DMS 273 (cell line): ENCODE results near the gene ZNF641.
A peak's percentile ranks its signal among the peaks of the same experiment; 100 is the strongest.

Experiments
- DNase-seq: peaks from one replicate; lab custom pipeline; 2025; ENCODE audit not compliant: unreplicated experiment; lab: John Stamatoyannopoulos, UW

ZNF641 gene

DNA sequence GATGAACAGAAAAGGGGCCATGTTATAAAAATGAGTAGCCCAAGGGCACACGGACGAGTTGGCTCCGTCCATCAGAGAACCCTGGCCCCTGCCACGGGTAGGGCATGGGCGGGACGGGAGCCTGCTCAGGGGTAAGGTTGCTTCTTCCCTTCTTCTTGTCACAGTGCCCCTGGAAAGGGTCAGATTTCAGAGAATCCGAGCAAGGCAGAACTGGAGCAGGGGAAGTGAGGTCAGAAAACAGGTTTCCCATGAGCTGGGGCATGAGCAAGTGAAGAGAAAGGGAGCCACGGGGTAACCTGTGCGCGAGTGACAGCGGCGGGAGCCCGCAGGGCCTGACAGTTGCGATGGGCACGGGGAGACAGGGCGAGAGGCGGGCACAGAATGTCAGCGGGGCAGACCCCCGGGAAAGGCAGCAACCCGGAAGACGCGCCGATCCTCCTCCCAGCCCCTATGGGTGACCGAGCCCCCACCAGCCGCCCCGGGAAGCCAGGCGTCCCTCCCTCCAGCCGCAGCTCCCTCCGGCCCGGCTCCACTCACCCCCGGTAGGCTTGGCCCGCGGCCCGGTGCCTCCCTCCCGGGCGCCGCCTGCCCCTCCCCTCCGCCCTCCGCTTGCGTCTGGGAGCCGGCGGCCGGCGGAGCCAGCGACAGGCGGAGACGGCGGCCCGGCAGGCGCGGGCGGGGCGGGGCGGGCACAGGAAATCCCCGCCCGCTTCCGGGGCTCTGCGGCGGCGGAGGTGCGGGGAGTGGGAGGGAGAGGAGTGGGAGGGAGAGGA lies at the start of gene ZNF641:
TSS of gene ZNF641 (minus strand) at position 671 of the 773 bp plus-strand sequence. CDS start 2,829 bp downstream, outside the sequence.
- peak; percentile 77 for DNase-seq

DNA sequence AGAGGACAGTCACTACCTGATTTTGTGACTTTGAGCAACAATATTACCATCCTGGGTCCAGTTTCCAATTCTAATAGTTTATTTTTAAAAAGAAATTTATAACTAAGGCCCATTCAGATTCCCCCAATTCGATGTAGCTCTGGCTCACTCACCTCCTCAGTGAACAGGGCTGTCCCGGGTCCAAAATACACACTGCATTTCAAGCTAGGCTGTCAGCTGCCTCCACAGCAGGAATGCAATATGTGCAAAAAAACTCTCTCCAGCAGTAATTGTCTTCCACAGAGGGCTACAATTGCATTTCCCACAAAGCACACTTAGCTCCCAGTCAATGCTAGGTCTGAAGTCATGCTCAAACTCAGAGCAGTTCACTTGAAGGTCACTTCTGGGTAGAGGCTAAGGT lies 39.3 kb upstream of the ZNF641 start:
- DNase-seq, result no peak

DNA sequence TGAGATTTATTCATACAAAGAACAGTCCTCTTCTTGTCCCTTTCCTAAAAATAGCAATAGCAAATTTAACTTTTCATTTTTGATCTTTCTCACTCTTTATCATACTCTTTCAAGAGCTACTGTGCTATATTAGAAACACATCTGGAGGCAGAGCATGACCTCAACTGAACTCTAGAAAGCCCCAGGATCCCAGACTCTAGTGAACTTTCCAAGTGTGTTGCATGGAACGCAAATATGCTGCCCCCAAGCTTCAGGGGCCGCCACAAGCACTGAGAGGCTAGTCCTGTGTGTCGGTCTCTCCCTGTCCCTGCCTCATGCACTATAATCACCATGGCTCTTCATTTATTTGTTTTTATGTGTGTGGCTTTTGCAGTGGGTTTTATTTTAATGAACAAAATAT lies 38.7 kb upstream of the ZNF641 start:
- DNase-seq, result no peak

DNA sequence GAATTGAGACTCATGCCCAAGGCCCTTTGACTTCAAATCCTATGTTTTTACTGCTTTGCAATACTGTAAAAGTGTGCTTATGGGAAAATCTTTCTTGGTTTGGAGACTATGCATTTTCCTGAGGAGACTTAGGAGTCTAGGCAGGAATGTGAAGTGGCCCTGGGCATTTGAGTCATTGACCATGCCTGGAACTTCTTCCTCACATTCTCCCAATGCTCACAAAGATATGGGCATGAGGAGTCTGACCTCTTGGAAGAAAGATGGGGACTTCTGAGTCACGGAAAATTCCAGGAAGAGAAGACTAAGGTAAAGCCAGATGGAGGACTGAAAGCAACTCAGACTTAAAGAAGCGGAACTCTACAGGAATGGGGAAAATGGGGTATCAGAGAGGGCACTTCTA lies 38.2 kb upstream of the ZNF641 start:
- DNase-seq, result no peak

DNA sequence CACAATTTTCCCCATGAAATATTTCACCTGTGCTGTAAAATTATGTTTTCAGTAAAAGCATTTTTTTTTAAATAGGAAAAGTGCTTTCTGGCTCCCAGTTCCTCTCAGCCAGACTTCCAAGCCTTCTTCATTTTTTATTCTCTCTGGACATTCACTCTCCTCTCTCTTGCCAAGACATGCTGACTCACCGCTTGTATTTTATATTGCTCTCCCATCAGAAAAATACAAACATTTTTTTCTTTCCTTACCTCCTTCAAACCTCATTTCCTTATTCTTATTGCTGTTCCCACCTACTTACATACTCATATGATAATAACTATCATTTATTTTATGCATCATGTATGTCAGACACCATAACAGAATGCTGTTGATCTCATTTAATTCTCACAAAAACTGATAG lies 37.7 kb upstream of the ZNF641 start:
- no peak for DNase-seq

DNA sequence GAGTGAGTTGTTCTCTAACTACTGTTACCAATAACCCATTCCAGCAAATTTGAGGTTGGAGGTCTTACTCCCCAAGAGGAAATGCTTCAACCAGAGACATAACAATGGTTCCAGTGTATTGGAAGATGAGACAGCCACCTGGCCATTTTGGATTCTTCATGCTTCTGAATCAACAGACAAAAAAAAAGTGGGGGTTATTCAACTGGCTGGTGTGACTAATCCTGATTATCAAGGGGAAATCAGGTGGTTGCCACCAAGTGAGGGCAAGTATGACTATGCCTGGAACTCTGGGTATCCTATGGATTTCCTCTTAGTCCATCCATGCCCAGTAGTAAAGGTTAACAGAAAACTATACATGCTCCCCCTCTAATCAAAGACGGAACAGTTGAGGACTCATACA lies 29.9 kb upstream of the ZNF641 start:
- DNase-seq, result no peak

DNA sequence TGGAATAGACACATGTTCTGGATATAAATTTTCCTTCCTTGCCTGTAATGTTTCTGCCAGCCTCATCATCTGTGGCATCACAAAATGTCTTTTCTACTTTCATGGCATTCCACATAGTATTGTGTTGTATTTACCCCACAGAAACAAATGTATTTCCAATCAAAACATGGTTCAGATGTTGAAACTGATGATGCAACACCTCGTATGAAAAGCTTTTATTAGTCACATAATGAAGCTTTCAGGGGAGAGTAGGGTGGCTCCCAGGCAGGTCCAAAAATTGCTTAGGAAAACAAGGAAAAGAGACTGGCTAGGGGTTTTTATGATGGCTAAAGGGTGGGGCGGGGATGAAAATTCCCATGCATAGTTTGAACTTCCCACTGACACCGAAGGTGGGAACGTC lies 29.1 kb upstream of the ZNF641 start:
- no peak for DNase-seq

DNA sequence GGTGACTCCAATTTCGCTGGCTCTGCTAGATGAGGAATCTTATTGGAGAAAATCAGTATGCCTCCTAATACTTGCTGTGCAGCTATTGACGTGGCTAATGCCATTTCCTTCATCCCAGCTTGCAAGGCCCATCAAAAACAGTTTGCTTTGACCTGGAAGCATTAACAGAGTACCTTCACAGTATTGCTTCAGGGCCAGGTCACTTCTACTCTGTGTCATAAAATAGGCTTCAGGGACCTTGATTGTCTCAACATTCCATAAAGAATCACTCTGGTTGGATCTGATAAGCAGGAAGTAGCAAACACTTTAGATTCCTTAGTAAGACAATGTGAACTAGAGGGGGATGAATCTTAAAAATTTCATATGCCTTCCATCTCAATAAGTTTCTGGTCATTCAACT lies 26.9 kb upstream of the ZNF641 start:
- no peak for DNase-seq

DNA sequence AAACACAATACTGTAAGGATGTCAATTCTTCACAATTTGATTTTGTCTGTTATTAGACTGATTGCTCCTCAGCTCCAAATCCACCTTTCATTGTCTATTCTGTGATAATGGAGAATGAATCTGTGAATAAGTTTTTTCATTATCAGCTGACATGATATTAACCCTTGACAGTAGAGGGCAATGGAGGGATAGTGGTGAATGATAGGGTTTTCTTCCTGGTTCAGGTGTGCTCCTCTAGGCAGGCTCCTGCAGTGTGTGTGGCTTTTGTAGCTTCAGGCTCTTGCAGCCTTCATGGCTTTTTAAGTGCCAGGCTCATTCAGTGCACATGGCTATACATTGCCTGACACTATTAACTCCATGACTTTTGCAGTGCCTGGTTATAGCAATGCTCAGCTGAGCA lies 23.4 kb upstream of the ZNF641 start:
- DNase-seq, result no peak

DNA sequence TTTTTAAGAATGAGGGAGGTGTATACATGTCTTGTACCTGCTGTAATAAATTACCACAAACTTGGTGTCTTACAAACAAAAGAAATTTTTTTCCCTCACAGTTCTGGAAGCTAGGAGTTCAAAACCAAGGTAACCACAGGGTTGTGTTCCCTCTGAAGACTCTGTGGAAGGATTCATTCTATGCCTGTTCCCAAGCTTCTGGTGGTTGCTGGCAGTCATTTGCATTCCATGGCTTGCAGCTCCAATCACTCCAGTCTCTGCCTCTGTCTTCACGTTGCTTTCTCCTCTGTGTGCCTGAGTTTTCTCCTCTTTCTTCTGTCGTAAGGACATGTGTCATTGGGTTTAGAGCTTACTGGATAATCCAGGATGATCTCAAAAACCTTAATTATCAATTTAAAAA lies 15.4 kb upstream of the ZNF641 start:
- DNase-seq, result no peak

DNA sequence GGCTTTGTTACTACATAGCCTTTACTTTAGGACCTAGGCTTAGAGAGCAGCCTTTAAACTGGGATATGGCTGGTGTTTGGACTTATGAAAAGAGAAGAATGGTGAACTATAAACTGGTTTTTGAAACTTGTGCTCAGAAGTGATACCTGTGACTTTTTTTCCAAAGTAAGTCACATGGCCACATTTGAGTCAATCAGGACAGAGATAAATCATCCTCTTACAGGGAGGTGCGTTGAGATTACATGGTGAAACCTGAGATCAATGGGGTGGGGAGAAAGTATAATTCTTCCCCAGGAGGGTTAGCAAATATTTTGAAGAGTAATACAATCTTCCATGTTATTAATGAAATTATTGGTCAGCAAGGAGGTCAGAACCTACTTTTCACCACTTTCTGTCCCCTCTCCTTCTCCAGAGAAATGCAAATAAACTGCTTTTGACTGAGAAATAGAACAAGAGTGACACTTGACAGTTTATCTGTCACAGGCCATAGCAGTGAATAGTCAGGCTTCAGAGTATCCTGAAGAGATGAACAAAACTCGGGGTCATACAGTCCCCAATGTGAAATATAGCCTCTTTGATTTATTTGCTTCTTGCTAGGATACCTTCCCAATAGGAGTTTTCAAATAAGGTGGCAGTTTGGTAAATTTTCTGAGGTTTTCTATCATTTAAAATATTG lies 11.1 kb upstream of the ZNF641 start:
- DNase-seq, result no peak

DNA sequence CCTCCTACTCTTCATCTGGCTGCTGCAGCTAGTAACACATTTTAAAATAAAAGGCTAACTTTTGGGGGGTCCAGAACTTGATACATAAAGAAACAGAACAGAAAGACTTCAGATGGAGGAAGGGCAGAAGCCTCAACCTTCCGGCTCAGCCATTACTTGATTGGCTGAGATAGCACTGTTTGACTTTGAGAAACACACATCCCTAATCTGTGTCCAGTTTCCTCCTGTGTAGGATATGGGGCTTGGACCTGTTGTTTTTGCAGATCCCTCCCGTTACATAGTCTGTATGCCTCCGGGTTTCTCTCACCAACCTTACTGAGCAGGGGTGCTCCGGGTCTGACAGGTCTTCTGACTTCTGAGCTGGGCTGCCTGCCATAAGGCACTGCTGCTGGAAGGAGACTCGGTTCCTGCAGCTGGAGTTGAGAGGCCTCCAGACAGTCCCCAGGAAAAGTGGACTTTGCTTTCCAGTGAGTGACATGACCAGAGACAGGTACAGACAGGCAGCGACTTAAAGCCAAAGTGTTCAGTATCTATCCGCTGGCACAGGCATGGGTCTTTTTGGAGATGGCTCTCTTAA lies 8.3 kb upstream of the ZNF641 start:
- no peak for DNase-seq

DNA sequence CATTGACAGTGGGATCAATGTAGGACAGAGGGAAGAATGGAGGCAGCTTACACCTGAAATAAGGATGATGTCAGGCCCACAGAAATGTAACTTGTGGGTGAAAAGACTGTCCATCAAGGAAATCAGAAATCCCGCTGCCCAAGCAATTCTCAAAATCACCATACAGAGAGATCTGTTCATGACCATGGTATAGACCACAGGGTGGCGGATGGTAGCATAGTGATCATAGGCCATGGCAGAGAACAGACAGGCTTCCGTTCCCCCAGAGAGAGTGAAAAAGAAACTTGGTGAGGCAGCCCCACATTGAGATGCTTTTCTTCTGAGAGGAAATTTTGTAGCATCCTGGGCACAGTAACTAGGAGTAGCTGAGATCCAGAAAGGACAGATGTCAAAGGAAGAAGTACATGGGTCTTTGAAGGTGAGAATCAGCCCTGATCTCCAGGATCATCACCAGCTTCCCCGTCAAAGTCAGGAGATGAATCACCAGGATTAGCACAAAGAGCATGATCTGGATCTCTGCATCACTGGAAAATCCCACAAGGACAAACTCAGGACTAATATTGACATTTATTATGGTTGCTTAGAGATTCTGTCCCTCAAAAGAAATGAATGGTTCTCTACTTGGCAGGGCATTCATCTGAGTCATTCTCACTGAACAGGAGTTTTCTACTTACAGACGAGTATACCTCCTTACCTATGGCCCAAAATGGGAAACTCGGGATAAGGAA lies 5.5 kb upstream of the ZNF641 start:
- no peak for DNase-seq

DNA sequence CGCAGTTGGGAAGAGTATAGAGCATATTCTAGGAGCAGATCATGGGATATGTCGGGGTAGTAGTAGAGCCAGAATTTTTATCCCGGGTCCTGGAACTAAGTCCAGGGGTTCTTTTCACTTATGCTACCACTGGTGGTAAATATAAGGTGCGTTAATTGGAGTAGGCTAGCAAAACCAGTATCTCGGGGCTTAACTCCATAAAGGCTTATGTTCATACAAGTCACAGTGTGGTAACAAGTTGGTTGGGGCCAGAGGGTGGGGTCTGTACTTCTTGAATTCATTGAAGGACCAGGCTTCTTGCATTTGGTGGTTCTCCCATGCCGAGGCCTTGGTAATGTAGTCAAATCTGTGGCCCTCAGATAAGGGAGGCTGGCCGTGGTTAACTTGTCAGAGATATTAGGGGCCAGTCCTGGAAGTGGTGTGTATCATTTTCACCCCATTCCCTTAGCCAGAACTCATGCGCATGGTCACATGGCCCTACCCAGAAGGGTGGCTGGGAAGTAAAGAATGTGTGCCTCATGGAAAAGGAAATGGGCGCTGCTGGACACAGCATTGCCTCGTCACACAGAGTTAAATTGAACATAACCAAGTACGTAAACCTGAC lies 1.5 kb upstream of the ZNF641 start:
- DNase-seq, result no peak

DNA sequence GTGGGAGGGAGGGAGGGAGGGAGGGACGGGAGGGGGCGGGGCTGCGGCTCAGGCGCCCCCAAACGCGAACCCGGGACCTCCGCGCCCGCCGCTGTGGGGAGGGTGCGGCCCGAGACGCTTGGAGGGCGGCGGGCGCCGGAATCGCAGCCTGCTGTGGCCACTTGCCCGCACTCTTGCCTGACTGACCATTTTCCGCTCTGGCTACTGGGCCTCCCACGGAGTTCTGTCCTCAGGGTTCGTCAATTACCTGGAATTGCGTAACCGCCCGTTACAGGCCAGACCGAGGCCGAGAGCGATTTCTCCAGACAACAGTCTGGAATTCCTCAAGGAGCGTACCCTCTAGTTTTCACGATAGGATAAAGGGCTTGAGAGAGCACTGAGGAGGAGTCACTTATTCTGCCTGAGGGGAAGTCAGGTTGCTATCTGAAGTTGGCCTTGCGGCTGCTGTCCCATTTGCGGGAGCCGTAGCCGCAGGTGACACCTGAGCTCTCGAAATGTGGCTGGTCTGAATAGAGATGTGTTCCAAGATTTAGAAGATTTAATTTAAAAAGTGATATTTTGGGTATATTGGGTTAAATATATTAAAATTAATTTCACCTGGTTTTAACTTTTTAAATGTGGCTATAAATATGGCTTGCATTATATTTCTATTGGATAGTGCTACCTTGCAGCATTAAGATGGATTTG lies 446 bp upstream of the ZNF641 start:
- DNase-seq, result no peak

DNA sequence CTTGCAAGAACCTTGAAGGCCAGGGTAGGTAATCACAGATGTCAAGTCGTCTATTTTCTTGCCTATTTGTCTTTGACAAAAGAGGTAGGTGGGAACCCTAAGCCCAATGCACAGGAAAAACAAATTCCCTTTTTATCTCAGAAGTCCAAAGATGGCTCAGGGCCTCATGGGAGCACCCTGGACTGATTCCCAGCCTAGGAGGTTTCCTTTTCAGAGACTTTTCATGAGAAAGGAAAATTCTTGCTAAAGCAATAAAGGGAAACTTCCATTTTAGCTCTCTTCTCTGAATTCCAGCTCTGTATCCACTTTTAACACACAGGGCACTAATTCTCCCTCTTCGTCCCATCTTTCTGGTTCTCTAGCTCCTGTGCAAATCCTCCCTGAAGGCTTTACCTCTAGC lies 1.2 kb downstream of the ZNF641 start:
- no peak for DNase-seq

DNA sequence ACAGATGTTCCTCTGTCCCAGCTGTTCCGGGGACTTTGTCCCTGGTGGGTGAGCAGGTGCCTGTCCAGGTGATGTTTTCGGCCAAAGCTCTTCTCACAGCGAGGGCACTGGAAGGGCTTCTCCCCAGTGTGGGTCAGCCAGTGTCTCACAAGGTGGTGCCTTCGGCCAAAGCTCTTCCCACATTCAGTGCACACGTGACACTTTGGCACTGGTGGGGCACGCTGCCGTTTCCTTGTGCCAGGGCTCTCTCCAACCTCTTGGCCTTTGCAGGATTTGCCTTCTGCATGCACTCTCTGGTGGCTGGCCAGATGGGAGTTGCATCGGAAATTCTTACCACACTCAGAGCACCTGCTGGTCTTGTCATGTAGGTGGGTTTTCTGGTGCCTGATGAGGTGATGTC lies 7.7 kb downstream of the ZNF641 start:
- DNase-seq, result no peak

DNA sequence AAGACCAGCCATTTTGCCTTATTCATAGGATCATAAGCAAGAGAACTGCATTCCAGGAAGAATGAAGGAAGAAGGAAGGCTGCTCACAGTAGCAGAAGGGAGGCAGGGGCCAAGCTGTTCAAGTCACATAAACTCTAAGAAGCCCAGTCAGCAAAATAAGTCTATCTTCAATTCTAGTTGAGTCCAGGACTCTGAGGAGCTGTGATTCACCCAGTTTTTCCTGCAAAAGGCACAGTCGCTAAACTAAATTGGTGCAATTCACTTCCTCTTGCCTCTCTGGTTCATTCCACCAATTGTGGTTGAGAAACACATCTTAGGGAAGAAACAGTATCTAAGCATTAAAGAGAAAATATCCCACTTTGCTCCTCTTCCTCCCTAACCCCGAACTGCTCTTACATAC lies 9.8 kb downstream of the ZNF641 start:
- DNase-seq, result no peak

DNA sequence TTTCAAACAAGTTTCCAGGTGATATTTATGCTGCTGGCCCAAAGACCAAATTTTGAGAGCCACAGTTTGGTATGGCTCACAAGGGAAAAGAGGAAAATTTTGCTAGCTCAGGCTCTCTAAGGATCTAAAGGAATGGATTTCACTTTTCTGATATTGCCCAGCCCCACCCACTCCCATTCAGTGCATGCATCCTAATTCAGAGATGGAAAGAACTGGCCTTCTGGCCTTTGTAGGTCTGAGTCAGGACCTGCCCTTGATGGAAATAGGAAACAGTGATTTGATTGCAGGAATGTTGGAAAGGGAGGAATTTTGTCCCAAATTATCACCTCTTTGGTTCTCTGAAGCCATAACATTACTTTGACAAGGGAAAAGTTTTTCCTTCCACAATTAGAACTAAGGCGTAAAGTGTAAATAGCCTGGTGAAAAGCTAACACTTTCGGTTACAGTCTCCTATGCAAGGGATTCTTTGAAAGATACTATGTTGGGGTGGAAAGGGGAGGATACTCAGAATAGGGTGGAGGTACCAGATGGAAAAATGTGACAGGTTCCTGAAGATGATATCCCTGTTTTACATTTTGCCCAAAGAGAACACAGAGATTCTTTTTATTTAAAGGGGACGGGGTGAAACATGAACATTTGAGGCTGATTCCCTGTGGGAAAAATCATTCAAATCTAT lies 11.1 kb downstream of the ZNF641 start:
- no peak for DNase-seq

DNA sequence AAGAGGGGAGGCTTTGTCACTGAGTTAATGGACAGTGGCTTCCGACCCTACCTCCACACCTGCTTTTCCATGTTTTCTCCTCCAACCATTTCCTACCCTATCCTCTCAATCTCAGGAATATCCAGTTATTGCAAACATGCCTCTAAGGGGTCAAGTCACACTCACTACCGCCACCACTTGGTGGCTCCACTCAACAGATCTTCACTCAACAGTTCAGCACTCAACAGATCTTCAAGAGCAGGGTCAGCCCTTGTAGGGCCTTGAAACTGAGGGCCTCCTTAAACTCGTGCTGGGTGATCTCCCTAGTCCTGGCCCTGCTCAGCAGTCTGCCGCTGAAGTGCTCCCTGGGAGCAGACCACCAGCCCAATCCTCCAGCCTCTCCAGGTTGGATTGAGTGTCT lies 14.2 kb downstream of the ZNF641 start:
- DNase-seq, result peak; percentile 3
